ENCODE results near the gene ABHD4.

GRCh38 chr14:22594156-22594716 is 3.9 kb upstream of the ABHD4 start:
- TF ChIP-seq CTCF (conservative IDR thresholded peaks at IDR 0.05; ENCODE audit: low read depth, low read length) (no peak), EZH2 (IDR thresholded peaks at IDR 0.05; ENCODE audit: low read length, unreplicated experiment) (no peak), EZH2phosphoT487 (IDR thresholded peaks at IDR 0.05; ENCODE audit: borderline replicate concordance, low read length) (no peak)
